Raji (cell line): ENCODE data around the gene GTF2I.

ENCODE experiments used
- POLR2A ChIP-seq: IDR thresholded peaks from 2 replicates; pipeline ENCODE4 v1.6.1; 2011; ENCODE audit warnings: low read depth, low read length, control low read depth; ENCODE audit not compliant: insufficient read depth

Gene GTF2I

GRCh38 chr7:74654811-74655210, 2.7 kb upstream of the GTF2I start:
- TF ChIP-seq POLR2A: no peak

DNA sequence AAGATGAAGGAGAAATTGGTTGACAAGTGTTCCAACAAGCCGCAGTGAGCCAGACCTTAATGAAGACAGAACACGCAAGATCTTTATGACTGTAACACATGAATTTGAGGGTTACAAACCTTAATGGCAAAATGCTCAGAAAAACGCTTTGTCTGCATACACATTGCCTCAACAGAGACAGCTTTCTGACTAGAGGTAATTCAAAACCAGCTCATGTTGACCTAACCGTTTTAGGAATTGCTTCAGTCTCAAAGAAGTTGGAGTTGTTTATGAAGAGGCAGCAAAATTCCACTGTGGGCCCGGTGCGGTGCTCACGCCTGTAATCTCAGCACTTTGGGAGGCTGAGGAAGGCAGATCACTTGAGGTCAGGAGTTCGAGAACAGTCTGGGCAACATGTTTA, 2.2 kb upstream of the GTF2I start:
- TF ChIP-seq POLR2A: no peak

DNA sequence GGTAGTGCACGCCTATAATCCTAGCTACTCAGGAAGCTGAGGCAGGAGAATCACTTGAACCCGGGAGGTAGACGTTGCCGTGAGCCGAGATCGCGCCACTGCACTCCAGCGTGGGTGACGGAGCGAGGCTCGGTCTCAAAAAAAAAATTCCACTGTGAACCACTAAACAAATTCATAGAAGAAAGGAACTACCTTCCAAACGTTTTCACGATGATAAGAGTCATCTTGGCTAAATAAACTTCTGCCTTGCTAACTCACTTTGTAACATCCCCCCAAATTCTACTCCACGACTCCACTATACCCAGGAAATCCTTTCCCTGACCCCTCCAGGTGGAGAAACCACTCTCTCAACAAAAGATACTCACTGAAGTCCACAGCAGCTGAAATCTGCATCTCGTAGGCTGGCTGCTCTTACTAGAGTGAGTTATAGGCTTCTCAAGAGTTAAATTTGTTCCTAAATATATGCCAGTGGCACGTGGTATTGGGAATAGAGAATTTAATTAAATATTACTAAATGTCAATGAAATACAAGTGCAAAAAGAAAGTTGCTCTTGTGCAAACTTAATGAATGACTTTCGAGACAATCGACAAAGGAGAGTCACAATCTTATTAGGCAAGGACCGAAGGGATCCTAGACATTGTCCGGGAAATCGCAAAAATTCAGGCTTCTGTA, 1.6 kb upstream of the GTF2I start:
- TF ChIP-seq POLR2A: no peak

DNA sequence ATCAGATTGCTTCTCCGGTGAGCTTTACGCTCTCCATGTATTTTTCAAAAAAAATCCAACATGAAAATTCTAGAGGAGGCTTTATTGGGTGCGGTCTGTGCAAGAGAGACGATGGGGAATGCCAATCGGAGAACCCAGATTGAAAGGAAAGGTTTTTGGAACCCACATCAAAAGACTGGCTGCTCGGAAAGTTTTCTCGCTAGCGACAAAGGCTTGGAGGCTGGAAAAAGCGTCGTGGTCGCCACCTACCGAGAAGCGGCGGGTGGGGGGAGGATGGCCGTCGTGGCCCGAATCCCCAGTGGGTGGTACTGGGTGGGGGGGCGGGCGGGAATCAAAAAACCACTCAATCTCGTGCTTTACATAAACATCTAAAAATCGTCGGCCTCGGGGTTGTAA, 1.1 kb upstream of the GTF2I start:
- TF ChIP-seq POLR2A: no peak

GRCh38 chr7:74656837-74657691, 454 bp upstream of the GTF2I start:
- TF ChIP-seq POLR2A: peak; percentile 70

DNA sequence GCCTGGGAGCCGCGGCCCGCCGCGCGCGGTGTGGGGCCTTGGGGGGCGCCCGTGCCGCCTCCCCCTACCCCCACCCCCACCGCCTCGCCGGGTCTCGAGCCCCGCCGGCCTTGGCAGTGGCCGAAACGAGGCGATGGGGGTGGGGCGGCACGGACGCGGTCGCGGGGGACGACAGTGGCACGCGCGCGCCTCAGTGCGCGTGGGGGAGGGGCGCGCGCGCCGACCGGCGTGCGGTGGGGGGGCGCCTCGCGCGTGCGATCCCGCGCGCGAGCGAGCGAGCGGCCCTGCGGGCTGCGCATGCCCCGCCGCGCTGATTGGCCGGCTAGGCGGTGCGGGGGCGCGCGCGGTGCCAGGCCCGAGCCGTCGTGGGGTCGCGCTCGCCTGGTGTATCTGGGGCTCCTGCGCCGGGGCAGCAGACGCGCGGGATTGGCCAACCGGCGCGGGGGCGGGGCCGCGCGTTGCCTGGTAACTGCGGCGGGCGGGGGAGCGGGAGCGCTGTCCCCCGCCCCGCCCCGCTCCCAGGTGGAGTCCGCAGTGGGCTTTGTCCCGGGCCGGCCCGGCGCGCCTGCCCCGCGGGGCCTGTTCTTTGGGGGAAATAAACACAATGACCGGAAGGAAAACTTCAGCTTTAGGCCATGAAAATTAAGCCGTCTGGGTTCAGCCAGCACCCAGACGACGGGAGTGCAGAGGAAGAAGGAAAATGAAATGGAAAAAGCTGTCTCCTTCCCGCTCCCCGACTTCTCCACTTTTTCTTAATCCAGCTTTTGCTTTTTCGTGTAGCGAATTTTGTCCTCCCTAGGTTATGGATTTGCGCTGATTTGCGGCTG, 873 bp downstream of the GTF2I start:
- TF ChIP-seq POLR2A: no peak

DNA sequence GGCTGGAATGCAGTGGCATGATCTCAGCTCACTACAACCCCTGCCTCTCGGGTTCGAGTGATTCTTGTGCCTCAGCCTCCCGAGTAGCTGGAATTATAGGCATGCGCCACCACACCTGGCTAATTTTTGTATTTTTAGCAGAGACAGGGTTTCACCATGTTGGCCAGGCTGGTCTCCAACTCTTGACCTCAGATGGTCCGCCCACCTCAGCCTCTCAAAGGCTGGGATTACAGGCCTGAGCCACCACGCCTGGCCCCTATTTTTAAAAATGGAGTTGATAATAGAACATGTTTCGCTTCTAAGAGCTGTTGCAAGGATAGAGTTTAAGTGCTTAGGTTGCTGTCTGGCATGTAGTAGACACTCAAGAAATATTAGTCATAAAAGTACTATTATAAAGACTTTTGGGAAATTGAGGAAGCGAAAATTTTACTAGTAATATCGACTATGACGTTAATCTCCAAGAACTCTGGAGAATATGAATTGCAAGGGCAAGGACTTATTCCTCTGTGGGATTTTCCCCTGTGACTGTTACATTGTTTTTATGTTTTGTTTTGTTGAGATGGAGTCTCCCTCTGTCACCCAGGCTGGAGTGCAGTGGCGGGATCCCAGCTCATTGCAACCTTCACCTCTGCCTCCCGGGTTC, 7.9 kb downstream of the GTF2I start:
- no peak for TF ChIP-seq POLR2A

DNA sequence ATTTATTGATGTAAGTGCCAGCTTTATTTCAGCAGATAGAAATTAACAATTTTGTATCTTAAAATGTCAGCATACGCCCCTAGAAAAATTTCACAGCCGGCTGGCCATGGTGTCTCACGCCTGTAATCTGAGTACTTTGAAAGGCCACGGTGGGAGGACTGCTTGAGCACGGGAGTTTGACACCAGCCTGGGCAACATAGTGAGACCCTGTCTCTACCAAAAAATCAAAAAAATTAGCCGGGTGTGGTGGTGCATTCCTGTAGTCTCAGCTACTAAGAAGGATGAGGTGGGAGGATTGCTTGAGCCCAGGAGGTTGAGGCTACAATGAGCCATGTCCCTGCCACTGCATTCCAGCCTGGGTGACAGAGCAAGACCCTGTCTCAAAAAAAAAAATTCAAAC, 14.1 kb downstream of the GTF2I start:
- no peak for TF ChIP-seq POLR2A

- no peak for TF ChIP-seq POLR2A
Observed at GRCh38 chr7:74672343-74672915, 14.9 kb downstream of the GTF2I start.

DNA sequence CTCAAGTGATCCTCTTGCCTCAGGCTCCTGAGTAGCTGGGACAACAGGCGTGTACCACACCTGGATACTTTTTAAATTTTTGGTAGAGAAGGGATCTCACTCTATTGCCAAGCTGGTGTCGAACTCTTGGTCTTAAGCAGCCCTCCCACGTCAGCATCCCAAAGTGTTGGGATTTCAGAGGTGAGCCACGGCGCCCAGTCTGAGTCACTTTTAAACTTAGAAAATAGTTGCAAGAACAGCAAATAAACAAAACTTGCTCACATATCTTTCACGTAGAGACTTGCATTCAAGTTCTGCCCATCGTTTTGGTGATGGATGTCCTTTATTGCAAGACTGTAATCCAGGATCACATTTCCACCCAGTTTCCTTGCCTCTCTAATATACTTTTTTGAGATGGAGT, 16.6 kb downstream of the GTF2I start:
- no peak for TF ChIP-seq POLR2A

- TF ChIP-seq POLR2A: no peak
Observed at GRCh38 chr7:74682829-74683228, 25.3 kb downstream of the GTF2I start.

GRCh38 chr7:74683799-74684198, 26.3 kb downstream of the GTF2I start:
- TF ChIP-seq POLR2A: no peak

DNA sequence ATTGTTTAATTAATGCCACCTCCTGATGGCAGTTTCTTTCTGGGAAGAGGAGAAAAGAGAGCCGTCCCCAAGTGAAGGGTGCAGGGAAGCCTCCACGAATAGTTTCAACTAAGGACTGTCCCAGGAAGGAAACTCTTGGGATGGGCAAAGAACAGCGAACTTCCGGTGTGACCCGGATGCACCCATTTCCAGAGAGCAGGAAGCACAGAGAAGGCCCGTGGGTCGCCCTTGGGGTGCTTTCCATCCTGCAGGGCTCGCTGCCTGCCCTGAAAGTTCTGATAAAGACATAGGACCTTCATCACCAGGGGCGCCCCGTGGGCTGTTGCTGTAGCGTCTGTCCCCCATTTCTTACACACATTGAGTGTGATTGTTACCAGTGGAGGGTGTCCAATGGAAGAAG, 27.0 kb downstream of the GTF2I start:
- TF ChIP-seq POLR2A: no peak

- TF ChIP-seq POLR2A: no peak
Observed at GRCh38 chr7:74684921-74685320, 27.4 kb downstream of the GTF2I start.

- no peak for TF ChIP-seq POLR2A
Observed at GRCh38 chr7:74690474-74690873, 33.0 kb downstream of the GTF2I start.

GRCh38 chr7:74707238-74707637, 49.7 kb downstream of the GTF2I start:
- no peak for TF ChIP-seq POLR2A
